Loucy (cell line): ENCODE measurements around the gene CC2D2A.
A peak's percentile ranks its signal among the peaks of the same experiment; 100 is the strongest.

Experiments used
- CTCF ChIP-seq: fragments of 200-600 bp; sonication (generic); conservative IDR thresholded peaks from 2 replicates; pipeline ENCODE4 v1.5.1; 2014; ENCODE audit warnings: mild to moderate bottlenecking, antibody characterized with exemption, low read length
- EZH2phosphoT487 ChIP-seq: fragments of 200-600 bp; IDR thresholded peaks from 2 replicates; pipeline ENCODE4 v1.6.1; 2018; ENCODE audit warnings: antibody characterized with exemption, mild to moderate bottlenecking, moderate library complexity, borderline replicate concordance

DNA sequence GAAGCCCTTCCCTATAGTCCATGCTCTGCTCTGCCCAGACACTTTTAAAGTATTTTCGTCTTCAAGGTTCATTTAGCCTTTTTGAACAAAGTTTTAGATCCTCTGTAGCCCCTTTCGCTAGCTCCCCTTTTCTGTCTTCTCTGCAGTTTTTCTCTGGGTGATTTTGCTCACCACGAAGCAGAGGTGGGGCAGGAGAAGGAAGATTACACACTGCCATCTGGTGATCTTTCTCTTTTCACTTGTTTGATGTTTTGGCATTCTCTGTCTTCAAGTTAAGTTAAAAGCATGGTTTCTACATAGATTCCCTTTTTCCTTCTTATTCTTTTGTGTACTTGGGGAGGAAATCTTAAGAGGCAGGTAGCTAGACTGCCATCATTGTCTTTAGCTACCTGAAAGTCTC is 43.9 kb downstream of the CC2D2A start:
- TF ChIP-seq CTCF (peak; percentile 40), EZH2phosphoT487 (no peak)
